HG03175 (cell line): ENCODE results near the gene OTUB2.

Experiments
- ATAC-seq: cut with Tn5 transposase; IDR thresholded peaks from one replicate; pipeline ENCODE4 v1.9.1; 2021; ENCODE audit warnings: mild to moderate bottlenecking, moderate library complexity; ENCODE audit not compliant: unreplicated experiment

OTUB2 gene

GRCh38 chr14:93996130-93996695, 29.9 kb upstream of the OTUB2 start:
- no peak for ATAC-seq

GRCh38 chr14:93997082-93997481, 29.1 kb upstream of the OTUB2 start, which contains the start of gene CCDC197:
CCDC197 (plus strand) TSS chr14:93997301; CDS start chr14:93998132, 831 bp downstream.
- ATAC-seq, result no peak

GRCh38 chr14:93997916-93998870, 27.9 kb upstream of the OTUB2 start:
- ATAC-seq, result no peak

GRCh38 chr14:93998871-93999403, 27.2 kb upstream of the OTUB2 start:
- ATAC-seq, result no peak

GRCh38 chr14:93999573-93999972, 26.6 kb upstream of the OTUB2 start:
- no peak for ATAC-seq

- no peak for ATAC-seq
These were observed 25.9 kb upstream of the OTUB2 start for GRCh38 chr14:94000267-94000666.

GRCh38 chr14:94001016-94001415, 25.1 kb upstream of the OTUB2 start:
- no peak for ATAC-seq

GRCh38 chr14:94001501-94002396, 24.4 kb upstream of the OTUB2 start:
- peak; percentile 59 for ATAC-seq

- ATAC-seq, result no peak
These were observed 22.7 kb upstream of the OTUB2 start for GRCh38 chr14:94003397-94003796.

GRCh38 chr14:94004015-94004414, 22.1 kb upstream of the OTUB2 start:
- no peak for ATAC-seq

GRCh38 chr14:94005324-94006073, 20.6 kb upstream of the OTUB2 start:
- no peak for ATAC-seq

- no peak for ATAC-seq
These were observed 17.9 kb upstream of the OTUB2 start for GRCh38 chr14:94008234-94008633.

GRCh38 chr14:94009767-94010166, 16.4 kb upstream of the OTUB2 start:
- peak; percentile 45 for ATAC-seq

- no peak for ATAC-seq
These were observed 15.5 kb upstream of the OTUB2 start for GRCh38 chr14:94010625-94011024.

GRCh38 chr14:94011795-94012194, 14.3 kb upstream of the OTUB2 start:
- ATAC-seq, result no peak

GRCh38 chr14:94014382-94014781, 11.8 kb upstream of the OTUB2 start:
- ATAC-seq, result no peak

- ATAC-seq, result no peak
These were observed 10.9 kb upstream of the OTUB2 start for GRCh38 chr14:94015223-94015622.

- no peak for ATAC-seq
These were observed 9.6 kb upstream of the OTUB2 start for GRCh38 chr14:94016446-94016976.

GRCh38 chr14:94018308-94018707, 7.8 kb upstream of the OTUB2 start:
- ATAC-seq, result no peak

GRCh38 chr14:94019329-94019728, 6.8 kb upstream of the OTUB2 start:
- ATAC-seq, result no peak
